ENCODE results near the gene GPC6.

The GPC6 gene

GRCh38 chr13:93226623-93227279 is at the start of gene GPC6:
Gene GPC6 (plus strand): TSS chr13:93226807.
- TF ChIP-seq, protein P1, sequence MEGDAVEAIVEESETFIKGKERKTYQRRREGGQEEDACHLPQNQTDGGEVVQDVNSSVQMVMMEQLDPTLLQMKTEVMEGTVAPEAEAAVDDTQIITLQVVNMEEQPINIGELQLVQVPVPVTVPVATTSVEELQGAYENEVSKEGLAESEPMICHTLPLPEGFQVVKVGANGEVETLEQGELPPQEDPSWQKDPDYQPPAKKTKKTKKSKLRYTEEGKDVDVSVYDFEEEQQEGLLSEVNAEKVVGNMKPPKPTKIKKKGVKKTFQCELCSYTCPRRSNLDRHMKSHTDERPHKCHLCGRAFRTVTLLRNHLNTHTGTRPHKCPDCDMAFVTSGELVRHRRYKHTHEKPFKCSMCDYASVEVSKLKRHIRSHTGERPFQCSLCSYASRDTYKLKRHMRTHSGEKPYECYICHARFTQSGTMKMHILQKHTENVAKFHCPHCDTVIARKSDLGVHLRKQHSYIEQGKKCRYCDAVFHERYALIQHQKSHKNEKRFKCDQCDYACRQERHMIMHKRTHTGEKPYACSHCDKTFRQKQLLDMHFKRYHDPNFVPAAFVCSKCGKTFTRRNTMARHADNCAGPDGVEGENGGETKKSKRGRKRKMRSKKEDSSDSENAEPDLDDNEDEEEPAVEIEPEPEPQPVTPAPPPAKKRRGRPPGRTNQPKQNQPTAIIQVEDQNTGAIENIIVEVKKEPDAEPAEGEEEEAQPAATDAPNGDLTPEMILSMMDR (IDR thresholded peaks at IDR 0.05; ENCODE audit: control insufficient read depth, insufficient read depth, low read depth, low read length, missing control alignments), result no peak
- peak; percentile 88 for DNase-seq (ENCODE audit: low read depth)
- peak within 1 kb of the TSS; percentile 83 for H3K4me3 ChIP-seq (ENCODE audit: control insufficient read depth, low read depth, low read length)

GRCh38 chr13:93180356-93180969 is 46.1 kb upstream of the GPC6 start:
- TF ChIP-seq, protein P1 (IDR thresholded peaks at IDR 0.05; ENCODE audit: control insufficient read depth, insufficient read depth, low read depth, low read length, missing control alignments), result no peak
- peak; percentile 56 for DNase-seq (ENCODE audit: low read depth)
- no peak overlapping the region for H3K4me3 ChIP-seq (ENCODE audit: control insufficient read depth, low read depth, low read length)

DNA sequence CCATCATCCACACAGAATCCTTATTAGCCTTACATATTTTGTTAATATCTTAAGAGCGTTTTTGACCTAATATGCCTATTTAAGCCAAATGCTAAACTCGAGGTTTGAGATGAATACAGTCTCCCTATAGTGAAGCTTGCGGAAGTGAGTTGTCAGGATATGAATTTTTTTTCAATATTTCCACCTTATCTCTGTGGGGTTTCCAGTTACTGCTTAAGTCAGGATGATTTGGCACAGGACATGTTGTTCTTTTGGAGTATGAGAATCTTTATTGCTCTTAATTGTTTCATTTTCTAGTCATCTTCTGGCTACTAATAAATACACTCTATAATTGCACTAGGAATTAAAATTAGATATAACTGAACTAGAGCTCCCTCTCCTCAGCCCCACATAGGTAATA is 44.2 kb upstream of the GPC6 start:
- TF ChIP-seq, protein P1 (IDR thresholded peaks at IDR 0.05; ENCODE audit: control insufficient read depth, insufficient read depth, low read depth, low read length, missing control alignments), result no peak
- H3K4me3 ChIP-seq (ENCODE audit: control insufficient read depth, low read depth, low read length), result no peak overlapping the region
- DNase-seq (ENCODE audit: low read depth), result no peak

- TF ChIP-seq, protein P1 (IDR thresholded peaks at IDR 0.05; ENCODE audit: control insufficient read depth, insufficient read depth, low read depth, low read length, missing control alignments), result no peak
- H3K4me3 ChIP-seq (ENCODE audit: control insufficient read depth, low read depth, low read length), result no peak overlapping the region
- DNase-seq (ENCODE audit: low read depth), result no peak
Observed at GRCh38 chr13:93183302-93183701, 43.3 kb upstream of the GPC6 start.

DNA sequence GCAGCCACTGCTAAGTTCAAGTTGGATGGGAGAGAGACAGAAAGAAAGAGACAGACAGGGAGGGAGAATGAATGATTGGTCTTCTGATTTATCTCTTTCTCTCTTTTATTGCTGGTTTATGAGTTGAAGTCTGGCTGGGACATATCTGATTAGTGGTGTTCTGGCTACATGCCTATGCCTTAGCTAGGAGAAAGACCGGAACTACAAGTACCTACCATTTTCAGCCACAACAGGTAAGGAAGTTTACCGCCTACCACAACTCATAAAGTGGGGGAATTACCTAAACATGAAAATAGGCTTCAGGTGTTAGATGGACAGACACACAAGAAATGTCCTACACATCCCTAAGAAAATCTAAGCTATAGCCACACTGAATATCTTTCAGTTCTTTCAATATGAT is 36.6 kb upstream of the GPC6 start:
- DNase-seq (ENCODE audit: low read depth), result no peak
- TF ChIP-seq, protein P1 (IDR thresholded peaks at IDR 0.05; ENCODE audit: control insufficient read depth, insufficient read depth, low read depth, low read length, missing control alignments), result no peak

DNA sequence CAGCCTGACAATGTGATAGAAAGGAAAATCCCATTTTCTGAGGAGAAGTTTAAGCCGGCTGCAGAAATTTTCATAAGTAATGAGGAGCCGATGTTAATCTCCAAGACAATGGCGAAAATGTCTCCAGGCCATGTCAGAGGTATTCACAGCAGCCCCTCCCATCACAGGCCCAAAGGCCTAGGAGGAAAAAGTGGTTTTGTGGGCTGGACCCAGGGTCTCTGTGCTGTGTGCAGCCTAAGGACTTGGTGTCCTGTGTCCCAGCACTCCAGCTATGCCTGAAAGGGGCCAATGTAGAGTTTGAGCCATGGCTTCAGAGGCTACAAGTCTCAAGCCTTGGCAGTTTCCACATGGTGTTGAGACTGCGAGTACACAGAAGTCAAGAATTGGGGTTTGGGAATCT is 32.9 kb upstream of the GPC6 start:
- no peak overlapping the region for H3K4me3 ChIP-seq (ENCODE audit: control insufficient read depth, low read depth, low read length)
- TF ChIP-seq, protein P1 (IDR thresholded peaks at IDR 0.05; ENCODE audit: control insufficient read depth, insufficient read depth, low read depth, low read length, missing control alignments), result no peak

More for the DNA sequence above, 36.6 kb upstream of the GPC6 start:
- no peak overlapping the region for H3K4me3 ChIP-seq (ENCODE audit: control insufficient read depth, low read depth, low read length)

More for the DNA sequence above, 32.9 kb upstream of the GPC6 start:
- DNase-seq (ENCODE audit: low read depth), result no peak
